Naive B cell (primary cell): ENCODE data around the gene SRPRA. TPM values are rescaled to one million over a fixed set of nuclear protein-coding genes. Genes with fewer than 3 reads are reported as not detected.
A peak's percentile ranks its signal among the peaks of the same experiment; 100 is the strongest.
"Not testable (repeated sequence)": the region's sequence is repeated elsewhere in the genome, so short reads cannot be mapped to it uniquely, and the experiment has no call there.

Experiments used
- ATAC-seq, 2 donors: fragments of 150-1000 bp; cut with Tn5 transposase; 2 replicates each; pipeline ENCODE4 v1.10.0; 2021; ENCODE audit warnings: low read depth in 2 of 2, mild to moderate bottlenecking in 2 of 2, moderate library complexity in 2 of 2
- DNase-seq: peaks from one replicate; pipeline ENCODE4 v3.0.0; 2022
- H3K27ac Mint-ChIP-seq, 6 donors: one replicate each; pipeline ENCODE4 v1.8.0; 2020 to 2022; ENCODE audit warnings: mild to moderate bottlenecking in 6 of 6, mixed read lengths in 6 of 6, moderate library complexity in 5 of 6, inconsistent platforms in 2 of 6
- H3K27me3 Mint-ChIP-seq, 3 donors: one replicate each; pipeline ENCODE4 v1.8.0; 2021 to 2022; ENCODE audit warnings: mixed read lengths in 3 of 3, mild to moderate bottlenecking in 1 of 3
- H3K36me3 Mint-ChIP-seq, 2 donors: one replicate each; pipeline ENCODE4 v1.8.0; 2020 to 2022; ENCODE audit warnings: mixed read lengths in 2 of 2, inconsistent platforms in 1 of 2, mild to moderate bottlenecking in 1 of 2
- H3K4me1 Mint-ChIP-seq, 3 donors: one replicate each; pipeline ENCODE4 v1.8.0; 2020 to 2022; ENCODE audit warnings: mixed read lengths in 3 of 3, inconsistent platforms in 1 of 3, mild to moderate bottlenecking in 1 of 3, moderate library complexity in 1 of 3
- H3K4me3 Mint-ChIP-seq, 8 donors: one replicate each; pipeline ENCODE4 v1.8.0; 2020 to 2022; ENCODE audit warnings: mild to moderate bottlenecking in 8 of 8, mixed read lengths in 8 of 8, moderate library complexity in 8 of 8, inconsistent platforms in 2 of 8
- H3K9me3 Mint-ChIP-seq, 7 donors: one replicate each; pipeline ENCODE4 v1.8.0; 2020 to 2022; ENCODE audit warnings: mixed read lengths in 7 of 7, mild to moderate bottlenecking in 5 of 7, inconsistent platforms in 2 of 7, moderate library complexity in 1 of 7
- polyA plus RNA-seq, 6 donors: library from polyadenylated mRNA; unstranded; fragments of 300-500 nt; fragmentation: Illumina TruSeq; gene quantifications; one replicate each; pipeline ENCODE4 v1.2.3, GENCODE V29; 2021; ENCODE audit warnings: low read depth in 6 of 6

The SRPRA gene
- polyA plus RNA-seq: 100 to 1,000 TPM in 1 of 6 donors, 10 to 100 TPM in 5; 55.5 to 102 (median 80.5) TPM

DNA sequence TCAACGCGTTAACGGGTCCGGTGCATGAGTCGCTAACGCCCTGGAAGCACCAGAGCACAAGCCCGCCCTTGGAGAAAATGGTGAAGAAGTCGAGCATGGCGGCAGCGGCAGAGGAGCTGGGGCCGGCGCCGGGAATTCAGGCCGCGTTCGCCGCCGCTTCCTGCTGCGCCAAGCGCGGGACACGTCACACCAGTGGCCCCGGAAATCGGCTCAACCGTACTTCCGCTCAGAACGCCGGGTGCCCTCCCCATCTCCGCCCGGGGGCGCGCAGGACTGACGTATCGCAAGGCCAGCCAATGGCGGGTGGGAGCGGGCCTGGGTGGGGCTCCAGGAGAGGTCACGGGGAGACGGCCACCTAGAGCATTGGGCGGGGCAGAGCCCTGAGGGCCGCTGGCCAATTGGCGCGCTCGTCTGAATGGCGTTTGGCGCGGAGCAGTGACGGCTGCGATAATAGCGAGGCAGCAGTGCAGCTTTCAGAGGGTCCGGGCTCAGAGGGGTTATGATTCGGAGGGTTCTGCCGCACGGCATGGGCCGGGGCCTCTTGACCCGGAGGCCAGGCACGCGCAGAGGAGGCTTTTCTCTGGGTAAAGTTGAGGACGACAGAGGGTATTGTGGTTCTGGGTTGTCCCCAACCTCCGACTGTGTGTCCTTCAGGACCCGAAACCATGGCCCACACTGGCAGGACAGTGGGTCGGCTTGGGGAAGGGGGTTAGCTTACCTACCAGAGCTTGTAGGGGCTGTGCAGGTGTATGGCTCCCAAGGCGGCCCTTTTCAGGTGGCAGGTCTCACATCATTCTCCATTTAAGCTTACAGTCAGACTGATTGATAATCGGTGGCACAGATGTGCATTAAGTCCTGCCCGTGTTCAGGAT, at the start of gene SRPRA, which contains the start of gene FOXRED1:
Gene SRPRA (minus strand): TSS at position 188 of the 872 bp plus-strand sequence. CDS start 91 bp downstream, at position 97.
Gene FOXRED1 (plus strand): TSS at position 447 of the 872 bp plus-strand sequence. CDS start 53 bp downstream, at position 500.
- ATAC-seq (peak; percentile 95 to 96), DNase-seq (peak; percentile 100)
- H3K36me3 Mint-ChIP-seq: peaks cover 16 to 18% of the 10 kb centered on the region in 2 donors
- peaks cover 22 to 45% (median 31%) of the 10 kb centered on the region in 3 donors for H3K4me1 Mint-ChIP-seq
- peak within 1 kb of the TSS; percentile 99 to 100 (median 99) for H3K27ac Mint-ChIP-seq
- H3K9me3 Mint-ChIP-seq: no peaks in the 10 kb centered on the region
- H3K4me3 Mint-ChIP-seq: peak within 1 kb of the TSS; percentile 98 to 100 (median 99)
- H3K27me3 Mint-ChIP-seq: no peaks in the 10 kb centered on the region

- Mint-ChIP-seq H3K4me3 (peak overlapping the region in 4 of 8 donors; percentile 20 to 49 (median 38)), H3K9me3 (peaks cover 0 to 3% (median 0%) of the 10 kb centered on the region in 7 donors), H3K36me3 (peaks cover 27 to 29% of the 10 kb centered on the region in 2 donors), H3K4me1 (peaks cover 33 to 56% (median 42%) of the 10 kb centered on the region in 3 donors), H3K27me3 (no peaks in the 10 kb centered on the region), H3K27ac (peak overlapping the region in 5 of 6 donors; percentile 11 to 74 (median 62))
- no peak for ATAC-seq
- no peak for DNase-seq
Observed at GRCh38 chr11:126317756-126318573, 49.3 kb upstream of the SRPRA start.

- DNase-seq (no peak), ATAC-seq (no peak)
- Mint-ChIP-seq H3K4me1 (peaks cover 33 to 56% (median 42%) of the 10 kb centered on the region in 3 donors), H3K4me3 (no peak overlapping the region), H3K9me3 (peaks cover 0 to 3% (median 0%) of the 10 kb centered on the region in 7 donors), H3K27me3 (no peaks in the 10 kb centered on the region), H3K27ac (peak overlapping the region in 2 of 6 donors; percentile 73 to 74), H3K36me3 (peaks cover 27 to 29% of the 10 kb centered on the region in 2 donors)
Observed at GRCh38 chr11:126317432-126317755, 48.7 kb upstream of the SRPRA start.

- Mint-ChIP-seq H3K27me3 (no peaks in the 10 kb centered on the region), H3K4me1 (peaks cover 40 to 52% (median 44%) of the 10 kb centered on the region in 3 donors), H3K36me3 (peaks cover 20 to 30% of the 10 kb centered on the region in 2 donors), H3K27ac (no peak overlapping the region), H3K9me3 (peaks cover 0 to 3% (median 0%) of the 10 kb centered on the region in 7 donors), H3K4me3 (no peak overlapping the region)
- DNase-seq (no peak), ATAC-seq (no peak)
Observed at GRCh38 chr11:126313826-126314225, 45.1 kb upstream of the SRPRA start.

GRCh38 chr11:126312961-126313360, 44.3 kb upstream of the SRPRA start:
- ATAC-seq (no peak), DNase-seq (no peak)
- H3K27me3 Mint-ChIP-seq: no peaks in the 10 kb centered on the region
- H3K9me3 Mint-ChIP-seq: peaks cover 0 to 3% (median 0%) of the 10 kb centered on the region in 7 donors
- H3K36me3 Mint-ChIP-seq: peaks cover 20 to 30% of the 10 kb centered on the region in 2 donors
- no peak overlapping the region for H3K27ac Mint-ChIP-seq
- peaks cover 32 to 44% (median 37%) of the 10 kb centered on the region in 3 donors for H3K4me1 Mint-ChIP-seq
- H3K4me3 Mint-ChIP-seq: no peak overlapping the region

DNA sequence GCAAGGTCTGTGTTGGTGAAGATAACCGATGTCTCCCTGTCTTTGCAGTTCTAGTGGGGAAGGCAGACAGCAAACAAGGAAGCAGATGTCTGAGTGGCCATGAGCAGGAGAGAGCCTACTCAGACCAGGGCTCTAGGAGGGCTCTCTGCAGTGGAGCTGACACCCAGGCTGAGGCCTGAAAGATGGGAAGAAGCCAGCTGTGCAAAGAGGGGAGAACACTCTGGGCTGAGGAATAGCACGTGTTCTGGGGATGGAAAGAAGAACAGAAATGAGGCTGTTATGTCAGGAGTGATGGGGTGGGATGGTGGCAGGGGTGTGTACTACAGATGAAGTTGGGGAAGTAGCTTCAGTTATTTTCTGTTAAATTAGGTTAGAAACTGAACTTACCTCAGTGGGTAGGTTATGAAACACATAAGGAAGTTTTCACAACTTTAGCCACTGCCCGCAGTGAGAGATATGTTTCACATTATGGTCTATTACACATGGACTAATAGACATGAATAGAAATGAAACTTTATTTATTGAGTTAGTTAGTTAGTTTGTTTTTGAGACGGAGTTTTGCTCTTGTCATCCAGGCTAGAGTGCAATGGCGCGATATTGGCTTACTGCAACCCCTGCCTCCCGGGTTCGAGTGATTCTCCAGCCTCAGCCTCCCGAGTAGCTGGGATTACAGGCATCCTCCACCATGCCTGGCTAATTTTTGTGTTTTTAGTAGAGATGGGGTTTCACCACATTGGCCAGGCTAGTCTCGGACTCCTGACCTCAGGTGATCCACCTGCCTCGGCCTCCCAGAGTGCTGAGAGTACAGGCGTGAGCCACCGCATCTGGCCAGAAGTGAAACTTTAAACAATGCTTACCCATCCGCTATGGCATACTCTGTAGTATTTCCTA, 43.0 kb upstream of the SRPRA start:
- Mint-ChIP-seq H3K36me3 (peaks cover 24 to 30% of the 10 kb centered on the region in 2 donors), H3K4me3 (no peak overlapping the region), H3K27me3 (no peaks in the 10 kb centered on the region), H3K9me3 (peaks cover 0 to 3% (median 0%) of the 10 kb centered on the region in 7 donors), H3K4me1 (peaks cover 24 to 41% (median 37%) of the 10 kb centered on the region in 3 donors), H3K27ac (peak overlapping the region in 4 of 6 donors; percentile 9 to 88 (median 62))
- no peak for ATAC-seq
- DNase-seq: no peak

DNA sequence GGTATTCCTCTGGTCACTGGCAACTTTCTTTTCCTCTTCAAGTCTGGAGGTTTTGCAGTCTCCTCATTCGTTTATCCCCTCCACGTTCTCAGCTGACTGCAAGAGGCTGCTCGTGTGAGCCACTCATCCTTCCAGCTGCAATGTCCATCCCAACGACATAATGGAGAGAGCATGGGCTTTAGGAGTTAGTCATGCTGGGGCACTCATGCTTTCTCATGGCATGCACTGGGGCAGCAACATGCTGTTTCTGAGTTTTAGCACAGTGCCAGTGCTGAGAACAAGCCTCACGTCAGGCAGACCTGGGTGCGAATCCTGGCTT, 42.3 kb upstream of the SRPRA start:
- DNase-seq: no peak
- Mint-ChIP-seq H3K4me1 (peaks cover 22 to 41% (median 36%) of the 10 kb centered on the region in 3 donors), H3K27me3 (no peaks in the 10 kb centered on the region), H3K9me3 (peaks cover 0 to 3% (median 0%) of the 10 kb centered on the region in 7 donors), H3K36me3 (peaks cover 18 to 24% of the 10 kb centered on the region in 2 donors), H3K27ac (peak overlapping the region in 2 of 6 donors; percentile 9 to 88), H3K4me3 (no peak overlapping the region)
- ATAC-seq: no peak

DNA sequence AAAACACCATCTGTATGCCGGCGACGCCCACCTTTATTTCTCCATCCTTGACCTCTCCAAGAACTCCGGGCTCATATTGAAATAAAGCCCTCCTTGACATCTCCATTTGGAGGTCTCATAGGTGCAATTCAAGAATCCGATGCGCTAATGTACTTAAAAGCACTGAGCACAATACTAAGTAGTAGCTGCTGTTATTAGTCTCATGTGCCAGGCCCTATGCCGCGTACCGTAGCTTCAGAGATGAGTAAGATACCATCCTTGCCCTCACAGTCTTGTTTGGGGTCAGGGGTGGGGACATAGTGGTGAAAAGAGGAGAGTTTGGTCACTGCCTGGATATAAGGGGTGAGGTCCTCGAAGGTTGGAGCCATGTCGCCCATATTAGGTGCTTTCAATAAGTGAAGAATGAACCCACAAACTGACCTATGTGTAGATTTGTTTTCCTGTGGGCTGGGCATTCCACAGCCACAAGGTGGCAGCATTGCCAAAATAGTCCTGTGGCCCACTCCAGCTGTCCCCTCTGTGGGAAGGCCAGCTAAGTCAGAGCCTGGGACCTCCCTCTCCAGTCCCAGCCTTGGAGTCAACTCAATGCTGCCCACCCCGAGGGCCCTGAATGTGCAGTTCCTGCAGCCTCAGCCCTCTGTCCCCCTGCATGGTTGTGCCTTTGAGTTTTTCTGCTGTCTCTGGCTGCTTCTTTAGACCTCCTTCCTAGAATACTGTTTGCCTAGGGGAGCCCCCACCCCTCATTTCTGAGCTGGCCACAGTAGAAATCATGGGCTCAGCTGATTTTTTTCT, 41.7 kb upstream of the SRPRA start:
- Mint-ChIP-seq H3K36me3 (peaks cover 16 to 22% of the 10 kb centered on the region in 2 donors), H3K9me3 (peaks cover 0 to 3% (median 0%) of the 10 kb centered on the region in 7 donors), H3K4me1 (peaks cover 26 to 45% (median 38%) of the 10 kb centered on the region in 3 donors), H3K27ac (peak overlapping the region in 3 of 6 donors; percentile 16 to 75 (median 73)), H3K27me3 (no peaks in the 10 kb centered on the region), H3K4me3 (peak overlapping the region in 1 of 8 donors; percentile 22)
- peak; percentile 30 for DNase-seq
- peak in 1 of 2 donors; percentile 61 for ATAC-seq

GRCh38 chr11:126308771-126309170, 40.1 kb upstream of the SRPRA start:
- peaks cover 11 to 13% of the 10 kb centered on the region in 2 donors for H3K36me3 Mint-ChIP-seq
- not testable (repeated sequence) for DNase-seq, H3K27me3 Mint-ChIP-seq, ATAC-seq, H3K9me3 Mint-ChIP-seq, H3K4me3 Mint-ChIP-seq
- H3K27ac Mint-ChIP-seq: peak overlapping the region in 2 of 6 donors; percentile 65 to 69
- peaks cover 33 to 52% (median 50%) of the 10 kb centered on the region in 3 donors for H3K4me1 Mint-ChIP-seq

GRCh38 chr11:126308271-126308671, 39.6 kb upstream of the SRPRA start:
- H3K27ac Mint-ChIP-seq: no peak overlapping the region
- H3K36me3 Mint-ChIP-seq: peaks cover 8 to 13% of the 10 kb centered on the region in 2 donors
- H3K4me3 Mint-ChIP-seq: no peak overlapping the region
- no peak for DNase-seq
- no peaks in the 10 kb centered on the region for H3K9me3 Mint-ChIP-seq
- no peak for ATAC-seq
- H3K27me3 Mint-ChIP-seq: no peaks in the 10 kb centered on the region
- peaks cover 34 to 57% (median 53%) of the 10 kb centered on the region in 3 donors for H3K4me1 Mint-ChIP-seq

DNA sequence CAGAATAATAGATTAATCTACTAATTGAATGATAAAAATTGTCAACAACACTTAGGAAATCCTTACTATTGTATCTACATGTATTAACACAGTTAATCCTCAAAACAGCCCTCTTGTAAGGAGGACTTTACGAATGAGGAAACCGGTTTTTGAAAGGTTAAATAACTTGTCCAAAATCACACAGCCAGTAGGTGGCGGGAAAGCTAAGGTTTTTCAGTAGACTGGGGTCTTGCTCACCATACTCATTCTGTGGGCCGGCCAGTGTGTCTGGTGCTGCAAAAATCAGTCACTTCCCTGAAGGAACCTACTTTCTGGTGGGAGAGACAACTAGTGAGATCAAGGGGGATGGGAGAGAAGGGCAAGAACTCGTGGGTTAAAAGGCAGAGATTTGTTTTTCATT, 39.0 kb upstream of the SRPRA start:
- Mint-ChIP-seq H3K36me3 (peaks cover 8 to 13% of the 10 kb centered on the region in 2 donors), H3K9me3 (no peaks in the 10 kb centered on the region), H3K27me3 (no peaks in the 10 kb centered on the region), H3K4me1 (peaks cover 34 to 60% (median 58%) of the 10 kb centered on the region in 3 donors), H3K27ac (peak overlapping the region in 2 of 6 donors; percentile 12 to 63), H3K4me3 (no peak overlapping the region)
- ATAC-seq (no peak), DNase-seq (no peak)

DNA sequence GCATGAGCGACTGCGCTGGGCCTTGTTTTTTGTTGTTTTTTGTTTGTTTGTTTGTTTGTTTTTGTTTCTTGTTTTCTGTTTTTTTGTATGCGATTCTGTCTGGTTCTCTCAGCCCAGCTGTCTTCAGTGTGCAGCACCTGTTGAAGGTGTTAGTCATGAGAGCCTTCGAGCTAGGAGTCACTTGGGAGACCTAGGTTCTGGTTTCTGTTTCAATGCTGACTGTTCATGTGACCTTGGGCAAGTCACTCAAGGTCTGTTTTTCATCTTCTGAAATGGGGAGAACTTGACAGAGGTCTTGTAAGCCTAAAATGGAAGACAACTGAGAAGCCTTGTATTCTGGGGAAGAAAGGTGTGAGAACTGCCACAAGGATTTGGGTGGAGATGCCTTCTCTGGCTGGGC, 37.0 kb upstream of the SRPRA start:
- no peak for ATAC-seq
- Mint-ChIP-seq H3K4me1 (peaks cover 28 to 51% (median 48%) of the 10 kb centered on the region in 3 donors), H3K27me3 (no peaks in the 10 kb centered on the region), H3K9me3 (no peaks in the 10 kb centered on the region), H3K36me3 (peaks cover 7 to 8% of the 10 kb centered on the region in 2 donors), H3K4me3 (peak overlapping the region in 7 of 8 donors; percentile 56 to 99 (median 76)), H3K27ac (peak overlapping the region in 5 of 6 donors; percentile 25 to 89 (median 80))
- DNase-seq: no peak
